GM23338 (cell line): ENCODE results near the gene HTT. TPM values are rescaled to one million over a fixed set of nuclear protein-coding genes. Genes with fewer than 3 reads are reported as not detected.

Experiments used
- polyA plus RNA-seq: library from polyadenylated mRNA; unstranded; fragments of >200 nt; fragmentation: Nextera tagmentation; extraction: Ambion mirVana; gene quantifications from 2 replicates; pipeline ENCODE4 v1.2.1, GENCODE V29; 2016
- small RNA-seq: library from RNA; depleted of rRNA; stranded (forward); fragments of <200 nt; gene quantifications from one replicate; pipeline ENCODE3, GENCODE V24; 2014; ENCODE audit warnings: low replicate concordance
- total RNA-seq: library from RNA; depleted of rRNA; stranded (reverse); fragments of >200 nt; shearing (Covaris generic); gene quantifications from 2 replicates; pipeline ENCODE4 v1.2.3, GENCODE V29; 2014; rRNA removed

Gene HTT
- total and polyA plus RNA-seq, 2 experiments from 2014 or later: 26.6 to 67.7 TPM

Small RNA genes within 50 kb of the gene (small RNA-seq; reads per million reads assigned to genes)
- gene RF02134: not detected
- gene RF02135: not detected
- gene RNU6-204P: not detected

Other genes starting within 250 kb of the HTT start
- 126 and 144 TPM in 2 replicates for gene ADD1, start 230.8 kb upstream of the HTT start, total RNA-seq
- 119 and 126 TPM in 2 replicates for gene ADD1, start 230.8 kb upstream of the HTT start, polyA plus RNA-seq
- gene NOP14, start 111.3 kb upstream of the HTT start, total RNA-seq: 24.2 and 29.9 TPM in 2 replicates
- gene NOP14, start 111.3 kb upstream of the HTT start, polyA plus RNA-seq: 38.7 and 38.9 TPM in 2 replicates
- gene GRK4, start 111.1 kb upstream of the HTT start, total RNA-seq: 0.82 and 1.4 TPM in 2 replicates
- gene GRK4, start 111.1 kb upstream of the HTT start, polyA plus RNA-seq: 1.3 and 2.4 TPM in 2 replicates
- gene HTT-AS, start 143 bp upstream of the HTT start, total RNA-seq: not detected in 2 replicates
- gene HTT-AS, start 143 bp upstream of the HTT start, polyA plus RNA-seq: not detected in 2 replicates
- gene MSANTD1, start 174.5 kb downstream of the HTT start, total RNA-seq: 1.0 and 1.2 TPM in 2 replicates
- 0.29 and 0.31 TPM in 2 replicates for gene MSANTD1, start 174.5 kb downstream of the HTT start, polyA plus RNA-seq
- gene RGS12, start 218.3 kb downstream of the HTT start, total RNA-seq: 13.4 and 19.0 TPM in 2 replicates
- gene RGS12, start 218.3 kb downstream of the HTT start, polyA plus RNA-seq: 8.0 and 8.2 TPM in 2 replicates